ENCODE data around the gene CLSTN3. TPM values are rescaled to one million over a fixed set of nuclear protein-coding genes. Genes with fewer than 3 reads are reported as not detected.

The CLSTN3 gene
- total and polyA plus RNA-seq, 2 of the 8 experiments (the other 6 are each of a cell fraction or from before 2014, with no cell fraction given), result 20.4 to 26.3 TPM

DNA sequence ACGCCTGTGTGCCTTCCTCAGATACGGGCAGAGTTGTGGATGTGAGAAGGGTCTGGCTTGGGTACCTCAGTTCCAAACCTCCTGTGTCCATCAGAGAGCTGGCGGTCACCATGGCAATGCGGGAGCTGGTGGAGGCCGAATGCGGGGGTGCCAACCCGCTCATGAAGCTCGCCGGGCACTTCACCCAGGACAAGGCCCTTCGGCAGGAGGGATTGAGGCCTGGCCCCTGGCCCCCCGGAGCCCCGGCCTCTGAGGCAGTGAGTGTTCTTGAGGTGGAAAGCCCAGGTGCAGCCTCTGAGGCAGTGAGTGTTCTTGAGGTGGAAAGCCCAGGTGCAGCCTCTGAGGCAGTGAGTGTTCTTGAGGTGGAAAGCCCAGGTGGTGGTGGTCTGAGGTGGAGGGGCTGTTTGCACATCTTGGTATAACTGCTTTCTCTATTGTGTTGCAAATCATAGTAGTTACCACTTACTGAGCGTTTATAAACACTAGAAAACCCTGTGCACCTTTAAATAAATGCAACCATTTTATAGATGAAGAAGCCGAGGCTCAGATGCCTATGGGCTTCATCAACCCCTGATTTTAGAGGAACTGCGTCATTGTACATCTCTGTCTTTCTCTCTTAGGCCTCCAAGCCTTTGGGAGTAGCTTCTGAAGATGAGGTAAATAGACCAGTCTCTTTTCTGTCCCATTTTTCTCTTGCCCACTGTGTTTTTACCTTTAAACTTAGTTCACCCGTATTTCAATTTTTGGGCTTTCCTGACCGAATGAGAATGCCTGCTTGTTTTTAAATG lies 60.3 kb downstream of the CLSTN3 start (continued):
- TF ChIP-seq ASH2L (IDR thresholded peaks at IDR 0.05; ENCODE audit: low read length) (no peak), FOSL1 (IDR thresholded peaks at IDR 0.05; ENCODE audit: insufficient read depth, low read depth, low read length) (no peak), RAD21 (IDR thresholded peaks at IDR 0.05 in 1 of 2, conservative IDR thresholded peaks at IDR 0.05 in 1 of 2; ENCODE audit: low read depth in 2 of 2, low read length in 2 of 2) (no peak), SIRT6 (IDR thresholded peaks at IDR 0.05; ENCODE audit: low read length) (no peak), CHD7 (IDR thresholded peaks at IDR 0.05; ENCODE audit: insufficient replicate concordance, low read length) (no peak), YY1 (IDR thresholded peaks at IDR 0.05; ENCODE audit: low read depth, low read length) (no peak), CHD2 (IDR thresholded peaks at IDR 0.05; ENCODE audit: low read length) (no peak)
